ENCODE measurements around the gene AHI1. TPM values are rescaled to one million over a fixed set of nuclear protein-coding genes. Genes with fewer than 3 reads are reported as not detected.

AHI1 gene
- total and polyA plus RNA-seq, 12 donors, result 4.1 to 19.8 (median 11.9) TPM

DNA sequence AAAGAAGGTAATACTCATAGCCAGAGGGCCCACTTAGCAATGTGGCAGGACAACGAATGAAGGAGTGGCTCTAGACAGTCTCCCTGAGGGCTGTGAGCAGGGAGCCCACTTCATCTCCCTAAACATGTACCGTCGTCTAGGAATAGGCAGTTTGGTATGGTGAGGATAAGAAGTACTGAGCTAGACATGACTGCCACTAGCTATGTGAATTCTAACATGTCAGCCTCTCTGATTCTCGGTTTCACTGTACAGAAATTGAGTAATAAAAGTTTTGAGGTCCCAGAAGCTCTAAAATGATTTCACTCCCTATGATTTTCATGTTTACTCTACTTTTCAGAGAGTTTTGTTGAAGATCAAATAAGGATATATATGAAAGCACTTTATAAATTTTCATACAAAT lies 107.1 kb downstream of the AHI1 start:
- Histone ChIP-seq H3K4me3 (no peak overlapping the region), H3K9me3 (no peaks in the 10 kb centered on the region), H3K4me1 (no peaks in the 10 kb centered on the region), H3K36me3 (peaks cover 0 to 22% (median 0%) of the 10 kb centered on the region in 9 donors), H3K27ac (no peak overlapping the region), H3K27me3 (no peaks in the 10 kb centered on the region)
- intact Hi-C loops (cut with DNase I), result no loop called here
- no peak for ATAC-seq
- DNase-seq, result no peak
- WGBS, 2 donors, result 92 to 94% methylated on average over 4 of the region's 4 CpGs
- TF ChIP-seq, protein P1, sequence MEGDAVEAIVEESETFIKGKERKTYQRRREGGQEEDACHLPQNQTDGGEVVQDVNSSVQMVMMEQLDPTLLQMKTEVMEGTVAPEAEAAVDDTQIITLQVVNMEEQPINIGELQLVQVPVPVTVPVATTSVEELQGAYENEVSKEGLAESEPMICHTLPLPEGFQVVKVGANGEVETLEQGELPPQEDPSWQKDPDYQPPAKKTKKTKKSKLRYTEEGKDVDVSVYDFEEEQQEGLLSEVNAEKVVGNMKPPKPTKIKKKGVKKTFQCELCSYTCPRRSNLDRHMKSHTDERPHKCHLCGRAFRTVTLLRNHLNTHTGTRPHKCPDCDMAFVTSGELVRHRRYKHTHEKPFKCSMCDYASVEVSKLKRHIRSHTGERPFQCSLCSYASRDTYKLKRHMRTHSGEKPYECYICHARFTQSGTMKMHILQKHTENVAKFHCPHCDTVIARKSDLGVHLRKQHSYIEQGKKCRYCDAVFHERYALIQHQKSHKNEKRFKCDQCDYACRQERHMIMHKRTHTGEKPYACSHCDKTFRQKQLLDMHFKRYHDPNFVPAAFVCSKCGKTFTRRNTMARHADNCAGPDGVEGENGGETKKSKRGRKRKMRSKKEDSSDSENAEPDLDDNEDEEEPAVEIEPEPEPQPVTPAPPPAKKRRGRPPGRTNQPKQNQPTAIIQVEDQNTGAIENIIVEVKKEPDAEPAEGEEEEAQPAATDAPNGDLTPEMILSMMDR (IDR thresholded peaks at IDR 0.05), result no peak

DNA sequence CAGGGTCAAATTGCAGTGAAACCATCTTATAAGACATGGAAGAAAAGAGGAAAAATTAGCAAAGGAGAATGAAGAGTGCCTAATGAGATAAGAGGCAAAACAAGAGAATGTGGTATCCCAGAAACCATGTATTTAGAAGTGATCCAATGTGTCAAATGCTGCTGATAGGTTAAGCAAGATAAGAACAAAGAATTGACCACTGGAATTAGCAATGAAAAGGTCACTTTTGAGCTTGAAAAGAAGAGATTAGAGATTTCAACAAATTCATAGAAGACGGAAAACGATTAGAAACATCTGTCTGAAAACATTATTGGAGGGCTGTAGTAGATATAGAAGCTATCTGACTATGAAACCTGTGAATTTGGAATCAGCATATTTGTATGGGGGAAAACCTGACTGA lies 112.2 kb downstream of the AHI1 start:
- WGBS, 2 donors, result 78 to 80% methylated on average over 2 of the region's 2 CpGs
- H3K4me3 ChIP-seq, result no peak overlapping the region
- DNase-seq, result no peak

DNA sequence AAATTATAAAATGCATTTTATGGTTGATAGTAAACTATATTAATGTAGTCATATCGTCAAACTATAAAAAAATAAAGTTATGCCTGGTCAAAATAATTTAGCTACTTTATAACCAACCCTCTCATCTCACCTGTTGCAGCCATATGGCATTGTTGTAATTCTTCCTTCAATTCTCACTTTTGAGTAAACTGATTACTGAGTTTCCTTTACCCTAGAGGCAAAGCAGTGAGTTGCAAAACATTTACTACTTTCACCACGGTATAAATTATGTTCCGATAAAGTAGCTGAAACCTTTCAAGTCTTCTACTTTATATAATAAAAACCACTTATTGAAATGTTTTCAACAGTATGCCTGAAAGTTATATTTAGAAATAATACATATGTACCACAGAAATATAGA lies 113.8 kb downstream of the AHI1 start:
- 87 to 95% methylated on average over 3 of the region's 3 CpGs for WGBS, 2 donors
- no peaks in the 10 kb centered on the region for H3K4me1 ChIP-seq
- no peaks in the 10 kb centered on the region for H3K27me3 ChIP-seq
- intact Hi-C loops (cut with DNase I), result no loop called here
- H3K27ac ChIP-seq, result no peak overlapping the region
- H3K9me3 ChIP-seq, result no peaks in the 10 kb centered on the region
- peaks cover 0 to 4% (median 0%) of the 10 kb centered on the region in 9 donors for H3K36me3 ChIP-seq
- no peak for ATAC-seq
- TF ChIP-seq, protein P1 (IDR thresholded peaks at IDR 0.05), result no peak
- H3K4me3 ChIP-seq, result no peak overlapping the region
- DNase-seq, result no peak

More for the DNA sequence above, 112.2 kb downstream of the AHI1 start:
- ATAC-seq, result no peak
- intact Hi-C loops (cut with DNase I), result no loop called here
- no peaks in the 10 kb centered on the region for H3K27me3 ChIP-seq
- H3K4me1 ChIP-seq, result no peaks in the 10 kb centered on the region
- TF ChIP-seq, protein P1 (IDR thresholded peaks at IDR 0.05), result no peak
- H3K9me3 ChIP-seq, result no peaks in the 10 kb centered on the region
- peaks cover 0 to 7% (median 0%) of the 10 kb centered on the region in 9 donors for H3K36me3 ChIP-seq
- no peak overlapping the region for H3K27ac ChIP-seq

DNA sequence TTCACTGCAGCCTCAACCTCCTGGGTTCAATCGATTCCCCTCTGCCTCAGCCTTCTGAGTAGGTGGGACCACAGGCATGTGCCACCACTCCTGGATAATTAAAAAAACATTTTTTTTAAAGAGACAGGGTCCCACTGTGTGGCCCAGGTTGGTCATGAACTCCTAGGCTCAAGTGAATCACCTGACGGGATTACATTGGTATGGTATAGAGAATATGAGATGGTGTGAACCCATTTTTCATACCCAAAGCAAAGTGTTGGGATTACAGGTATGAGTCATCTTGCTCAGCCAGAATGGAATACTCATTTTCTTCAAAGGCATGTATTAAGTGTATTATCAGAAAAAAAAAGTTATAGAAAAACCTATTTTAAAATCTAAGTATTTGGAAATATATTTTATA lies 114.2 kb downstream of the AHI1 start:
- intact Hi-C loops (cut with DNase I), result no loop called here
- H3K36me3 ChIP-seq, result peaks cover 0 to 3% (median 0%) of the 10 kb centered on the region in 9 donors
- no peaks in the 10 kb centered on the region for H3K27me3 ChIP-seq
- TF ChIP-seq, protein P1 (IDR thresholded peaks at IDR 0.05), result no peak
- WGBS, 2 donors, result 91 to 94% methylated on average over 2 of the region's 2 CpGs
- H3K4me1 ChIP-seq, result no peaks in the 10 kb centered on the region
- H3K9me3 ChIP-seq, result no peaks in the 10 kb centered on the region
- H3K27ac ChIP-seq, result no peak overlapping the region
- ATAC-seq, result no peak
- no peak for DNase-seq
- H3K4me3 ChIP-seq, result no peak overlapping the region
